Measurements from ENCODE around the gene PTPN23.

PTPN23 gene

DNA sequence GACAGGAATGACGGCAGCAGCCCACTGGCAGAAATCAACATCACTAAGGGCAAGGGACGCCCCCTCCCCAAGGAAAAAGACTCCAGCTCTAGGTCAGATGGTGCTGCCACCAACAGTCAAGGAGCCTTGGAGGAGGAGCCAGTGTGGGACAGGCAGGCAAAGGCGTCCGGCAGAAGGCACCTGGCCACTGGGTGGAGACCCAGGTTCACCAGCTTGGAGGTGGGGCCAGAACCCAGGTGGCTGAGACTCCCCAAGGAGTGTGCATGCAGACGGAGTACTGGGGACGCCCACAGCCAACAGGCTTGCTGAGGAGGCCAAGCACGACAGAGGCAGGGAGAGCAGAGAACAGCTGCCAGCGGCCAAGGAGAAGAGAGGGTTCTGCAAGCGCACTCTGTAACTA, 35.2 kb downstream of the PTPN23 start:
- H3K9me3 ChIP-seq (ENCODE audit: control insufficient read depth, insufficient read depth, low read length): no peaks in the 10 kb centered on the region
- TF ChIP-seq, protein P1, sequence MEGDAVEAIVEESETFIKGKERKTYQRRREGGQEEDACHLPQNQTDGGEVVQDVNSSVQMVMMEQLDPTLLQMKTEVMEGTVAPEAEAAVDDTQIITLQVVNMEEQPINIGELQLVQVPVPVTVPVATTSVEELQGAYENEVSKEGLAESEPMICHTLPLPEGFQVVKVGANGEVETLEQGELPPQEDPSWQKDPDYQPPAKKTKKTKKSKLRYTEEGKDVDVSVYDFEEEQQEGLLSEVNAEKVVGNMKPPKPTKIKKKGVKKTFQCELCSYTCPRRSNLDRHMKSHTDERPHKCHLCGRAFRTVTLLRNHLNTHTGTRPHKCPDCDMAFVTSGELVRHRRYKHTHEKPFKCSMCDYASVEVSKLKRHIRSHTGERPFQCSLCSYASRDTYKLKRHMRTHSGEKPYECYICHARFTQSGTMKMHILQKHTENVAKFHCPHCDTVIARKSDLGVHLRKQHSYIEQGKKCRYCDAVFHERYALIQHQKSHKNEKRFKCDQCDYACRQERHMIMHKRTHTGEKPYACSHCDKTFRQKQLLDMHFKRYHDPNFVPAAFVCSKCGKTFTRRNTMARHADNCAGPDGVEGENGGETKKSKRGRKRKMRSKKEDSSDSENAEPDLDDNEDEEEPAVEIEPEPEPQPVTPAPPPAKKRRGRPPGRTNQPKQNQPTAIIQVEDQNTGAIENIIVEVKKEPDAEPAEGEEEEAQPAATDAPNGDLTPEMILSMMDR (IDR thresholded peaks at IDR 0.05; ENCODE audit: low read depth, low read length, poor library complexity, severe bottlenecking): no peak
- TF ChIP-seq EZH2phosphoT487 (IDR thresholded peaks at IDR 0.05; ENCODE audit: borderline replicate concordance, low read length): no peak
- no peaks in the 10 kb centered on the region for H3K9me2 ChIP-seq (replicated peaks; ENCODE audit: control insufficient read depth, low read length)
- peaks cover 11% of the 10 kb centered on the region for H3K4me1 ChIP-seq (ENCODE audit: control insufficient read depth, low read length)
- no peaks in the 10 kb centered on the region for H3K27me3 ChIP-seq (ENCODE audit: control insufficient read depth, low read length)
- H3K79me2 ChIP-seq (ENCODE audit: control insufficient read depth, low read length): 0 out of 2 replicates have a peak, but pooled peaks cover 3% of the 10 kb centered on the region
- H4K20me1 ChIP-seq (ENCODE audit: control insufficient read depth, insufficient read depth, low read depth, low read length): no peaks in the 10 kb centered on the region
- no peak overlapping the region for H3K4me3 ChIP-seq (ENCODE audit: low read length)
- H3F3A ChIP-seq (ENCODE audit: control insufficient read depth, insufficient read depth): no peaks in the 10 kb centered on the region
- peaks cover 76% of the 10 kb centered on the region for H3K36me3 ChIP-seq (ENCODE audit: control insufficient read depth, low read length)
- H3K27ac ChIP-seq (ENCODE audit: low read depth, low read length): no peak overlapping the region
- no peak overlapping the region for H3K4me2 ChIP-seq (ENCODE audit: low read length)

DNA sequence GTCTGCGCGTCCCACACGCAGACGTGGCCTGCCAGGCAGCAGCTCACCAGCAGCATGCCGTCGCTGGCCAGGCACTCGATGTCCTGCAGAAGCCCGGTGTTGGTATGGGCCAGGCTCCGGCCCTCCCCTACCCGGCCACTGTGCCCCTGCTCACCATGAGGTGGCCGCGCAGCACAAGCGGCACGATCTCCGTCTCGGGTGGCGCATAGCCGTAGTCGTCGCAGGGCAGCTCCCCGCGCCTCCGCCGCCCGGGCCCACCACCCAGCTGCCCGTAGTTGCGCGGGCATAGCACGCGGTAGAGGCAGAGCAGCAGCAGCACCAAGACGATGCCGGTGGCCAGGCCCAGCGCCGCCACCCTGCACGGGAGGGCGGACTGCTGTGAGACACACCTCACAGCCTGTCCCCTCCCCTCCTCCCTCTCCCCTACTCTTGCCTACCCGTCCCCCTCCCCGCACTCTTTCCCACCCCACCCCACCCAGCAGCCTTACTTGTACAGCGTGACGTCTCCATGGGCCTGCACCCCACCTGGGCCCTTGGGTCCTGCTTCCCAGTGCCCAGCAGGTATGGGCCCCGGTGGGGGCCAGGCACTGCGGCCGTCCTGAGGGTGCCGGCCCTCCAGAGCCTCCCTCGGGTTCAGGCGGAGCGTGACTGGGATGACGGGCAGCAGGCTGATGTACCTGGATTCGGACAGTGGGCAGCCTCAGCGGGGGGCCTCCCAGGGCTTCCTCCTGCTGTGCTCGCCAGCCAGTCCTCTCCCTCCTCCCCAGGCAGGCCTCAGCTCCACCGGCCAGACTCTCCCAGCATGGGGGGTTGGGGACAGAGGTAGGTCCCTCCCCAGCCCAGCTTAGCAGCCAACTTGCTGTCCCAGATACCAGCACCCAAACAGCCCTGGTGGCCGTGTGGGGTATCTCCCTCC, 37.6 kb downstream of the PTPN23 start:
- Histone ChIP-seq H3K4me2 (ENCODE audit: low read length) (no peak overlapping the region), H3F3A (ENCODE audit: control insufficient read depth, insufficient read depth) (peaks cover 5% of the 10 kb centered on the region; the same call in 1 of the 2 replicates), H3K36me3 (ENCODE audit: control insufficient read depth, low read length) (peaks cover 74% of the 10 kb centered on the region), H3K27ac (ENCODE audit: low read depth, low read length) (no peak overlapping the region), H3K9me3 (ENCODE audit: control insufficient read depth, insufficient read depth, low read length) (no peaks in the 10 kb centered on the region), H4K20me1 (ENCODE audit: control insufficient read depth, insufficient read depth, low read depth, low read length) (no peaks in the 10 kb centered on the region), H3K27me3 (ENCODE audit: control insufficient read depth, low read length) (no peaks in the 10 kb centered on the region), H3K9me2 (replicated peaks; ENCODE audit: control insufficient read depth, low read length) (no peaks in the 10 kb centered on the region), H3K79me2 (ENCODE audit: control insufficient read depth, low read length) (0 out of 2 replicates have a peak, but pooled peaks cover 3% of the 10 kb centered on the region), H3K4me1 (ENCODE audit: control insufficient read depth, low read length) (peaks cover 21% of the 10 kb centered on the region), H3K4me3 (ENCODE audit: low read length) (no peak overlapping the region)
- no peak for TF ChIP-seq EZH2phosphoT487 (IDR thresholded peaks at IDR 0.05; ENCODE audit: borderline replicate concordance, low read length)
- TF ChIP-seq, protein P1 (IDR thresholded peaks at IDR 0.05; ENCODE audit: low read depth, low read length, poor library complexity, severe bottlenecking): peak; percentile 28

DNA sequence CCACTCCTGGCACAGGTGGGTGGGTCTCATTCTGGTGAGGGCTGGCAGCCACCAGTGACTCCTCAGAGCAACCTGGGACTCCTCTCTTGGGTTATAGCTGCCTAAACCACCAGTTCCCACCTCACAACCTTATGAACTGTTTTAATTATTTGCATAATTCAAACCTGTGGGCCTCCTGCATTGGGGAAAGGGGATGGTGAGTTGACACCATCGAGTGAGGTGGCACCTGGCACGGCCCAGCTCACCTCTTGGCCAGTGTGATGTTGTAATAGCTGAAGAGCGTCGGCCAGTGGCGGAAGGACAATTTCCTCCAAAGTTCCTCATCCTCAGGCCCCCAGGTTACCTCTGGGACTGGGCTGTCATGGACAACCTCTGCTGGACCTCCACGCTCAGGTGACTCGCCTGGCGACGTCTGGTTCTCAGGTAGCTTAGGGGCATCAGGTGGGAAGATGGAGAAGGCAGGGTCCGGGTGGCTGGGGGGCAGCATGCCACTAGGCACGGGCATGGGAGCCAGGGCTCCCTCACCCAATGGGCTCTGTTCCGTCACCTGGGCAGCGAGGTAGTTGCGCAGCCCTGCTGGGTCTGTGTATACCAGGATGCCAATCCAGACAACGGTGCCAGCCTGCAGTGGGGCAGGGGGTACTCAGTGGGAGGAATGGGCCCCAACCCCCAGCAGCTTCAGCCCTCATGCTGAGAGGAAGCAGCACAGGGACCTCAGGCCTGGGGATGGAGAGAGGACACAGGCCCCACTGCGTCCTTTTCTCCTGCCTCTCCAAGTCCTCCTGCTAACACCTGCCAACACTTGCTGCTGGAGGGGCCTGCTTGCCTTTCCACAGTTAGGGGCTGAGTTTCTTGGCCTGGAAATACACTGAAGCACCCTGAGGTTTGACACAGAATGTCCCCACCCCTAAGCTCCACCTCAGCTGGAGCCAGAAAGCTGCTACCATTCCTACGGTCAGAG, 38.5 kb downstream of the PTPN23 start:
- H3K4me2 ChIP-seq (ENCODE audit: low read length): no peak overlapping the region
- H3K27me3 ChIP-seq (ENCODE audit: control insufficient read depth, low read length): no peaks in the 10 kb centered on the region
- H3K27ac ChIP-seq (ENCODE audit: low read depth, low read length): no peak overlapping the region
- H3K4me1 ChIP-seq (ENCODE audit: control insufficient read depth, low read length): peaks cover 21% of the 10 kb centered on the region
- H3F3A ChIP-seq (ENCODE audit: control insufficient read depth, insufficient read depth): peaks cover 5% of the 10 kb centered on the region; the same call in 1 of the 2 replicates
- H3K9me3 ChIP-seq (ENCODE audit: control insufficient read depth, insufficient read depth, low read length): no peaks in the 10 kb centered on the region
- H3K79me2 ChIP-seq (ENCODE audit: control insufficient read depth, low read length): 0 out of 2 replicates have a peak, but pooled peaks cover 3% of the 10 kb centered on the region
- H3K9me2 ChIP-seq (replicated peaks; ENCODE audit: control insufficient read depth, low read length): no peaks in the 10 kb centered on the region
- no peak overlapping the region for H3K4me3 ChIP-seq (ENCODE audit: low read length)
- no peak for TF ChIP-seq EZH2phosphoT487 (IDR thresholded peaks at IDR 0.05; ENCODE audit: borderline replicate concordance, low read length)
- TF ChIP-seq, protein P1 (IDR thresholded peaks at IDR 0.05; ENCODE audit: low read depth, low read length, poor library complexity, severe bottlenecking): no peak
- peaks cover 72% of the 10 kb centered on the region for H3K36me3 ChIP-seq (ENCODE audit: control insufficient read depth, low read length)
- H4K20me1 ChIP-seq (ENCODE audit: control insufficient read depth, insufficient read depth, low read depth, low read length): no peaks in the 10 kb centered on the region
